ENCODE measurements around the gene SYVN1. TPM values are rescaled to one million over a fixed set of nuclear protein-coding genes. Genes with fewer than 3 reads are reported as not detected.

Gene SYVN1
- total RNA-seq, 1 experiment from 2014 or later, result 45.9 TPM

GRCh38 chr11:65141896-65142494 lies 7.7 kb upstream of the SYVN1 start:
- CTCF ChIA-PET, result no interaction called here
- Histone ChIP-seq H3K36me3 (ENCODE audit: control insufficient read depth in 1 of 2, insufficient read depth in 2 of 2, low read length in 2 of 2) (no peaks in the 10 kb centered on the region), H3K4me2 (ENCODE audit: low read length) (no peak overlapping the region), H3K9me2 (ENCODE audit: insufficient read depth) (no peaks in the 10 kb centered on the region), H4K20me1 (ENCODE audit: insufficient read depth) (no peaks in the 10 kb centered on the region), H3K9me3 (ENCODE audit: control insufficient read depth in 1 of 2, insufficient read depth in 1 of 2, low read depth in 1 of 2, low read length in 2 of 2) (peaks cover 0 to 2% of the 10 kb centered on the region in 2 experiments; a peak in 1 of 4 replicates), H3K27ac (ENCODE audit: low read depth, low read length) (no peak overlapping the region), H3K27me3 (ENCODE audit: insufficient read depth, low read length) (no peaks in the 10 kb centered on the region), H3K4me1 (ENCODE audit: control insufficient read depth in 1 of 2, insufficient read depth in 2 of 2, low read length in 2 of 2) (no peaks in the 10 kb centered on the region), H3K9ac (ENCODE audit: low read length) (no peak overlapping the region), H3K4me3 (replicated peaks in 1 of 2; ENCODE audit: low read depth in 1 of 2, low read length in 2 of 2) (no peak overlapping the region), H3K79me2 (ENCODE audit: insufficient read depth, low read length) (no peaks in the 10 kb centered on the region), H2AFZ (ENCODE audit: low read depth, low read length, poor library complexity, severe bottlenecking) (no peak overlapping the region)
- POLR2A ChIA-PET, result no interaction called here
- no peak for TF ChIP-seq ZFX (IDR thresholded peaks at IDR 0.05)
- TF ChIP-seq FOSL1 (IDR thresholded peaks at IDR 0.05; ENCODE audit: low read depth), result no peak
- no peak for TF ChIP-seq CBX3 (IDR thresholded peaks at IDR 0.05; ENCODE audit: low read depth)
- TF ChIP-seq CEBPB (IDR thresholded peaks at IDR 0.05; ENCODE audit: low read depth), result no peak
- TF ChIP-seq SRF (IDR thresholded peaks at IDR 0.05; ENCODE audit: low read depth), result no peak
- TF ChIP-seq YY1 (IDR thresholded peaks at IDR 0.05; ENCODE audit: extremely low read depth, insufficient replicate concordance, low read depth, low read length), result no peak
- TF ChIP-seq JUND (IDR thresholded peaks at IDR 0.05), result no peak
- no peak for TF ChIP-seq EZH2 (IDR thresholded peaks at IDR 0.05)
- no peak for TF ChIP-seq ZNF274 (IDR thresholded peaks at IDR 0.05; ENCODE audit: low read depth, low read length)
- TF ChIP-seq RAD21 (IDR thresholded peaks at IDR 0.05; ENCODE audit: low read depth), result no peak
- TF ChIP-seq CTCF (IDR thresholded peaks at IDR 0.05 in 2 of 3, conservative IDR thresholded peaks at IDR 0.05 in 1 of 3; ENCODE audit: borderline replicate concordance in 1 of 3, insufficient read depth in 1 of 3, low read depth in 2 of 3, low read length in 2 of 3), result no peak
- no peak for TF ChIP-seq POLR2AphosphoS5 (IDR thresholded peaks at IDR 0.05; ENCODE audit: low read depth, low read length)
- TF ChIP-seq TCF7L2 (IDR thresholded peaks at IDR 0.05; ENCODE audit: borderline replicate concordance, extremely low read depth, insufficient read depth, insufficient read length), result no peak
- DNase-seq (ENCODE audit: low read depth, low spot score), result no peak
- RAD21 ChIA-PET (ENCODE audit: low non-redundant PET in 1 of 2, low total read pairs in 2 of 2, uncharacterized antibody in 2 of 2, unreplicated experiment in 2 of 2), result no interaction called here
- BruUV-seq (replicated peaks), result no TSS peak
- no peak for ATAC-seq
- intact Hi-C loops (cut with micrococcal nuclease), result no loop called here
